Nephron (organoid): Measurements from ENCODE around the gene LONP2.
"Not testable (repeated sequence)": the region's sequence is repeated elsewhere in the genome, so short reads cannot be mapped to it uniquely, and the experiment has no call there.

Source experiments
- H3K27ac Mint-ChIP-seq, 3 experiments: 2 replicates each; pipeline ENCODE4 v1.8.0; 2020; ENCODE audit warnings: mixed read lengths in 3 of 3, mild to moderate bottlenecking in 2 of 3, moderate library complexity in 1 of 3
- H3K27me3 Mint-ChIP-seq: 2 replicates; pipeline ENCODE4 v1.8.0; 2021; ENCODE audit warnings: low read depth, mild to moderate bottlenecking, moderate library complexity, mixed read lengths
- H3K36me3 Mint-ChIP-seq: 2 replicates; pipeline ENCODE4 v1.8.0; 2020; ENCODE audit warnings: low read depth, mixed read lengths
- H3K4me1 Mint-ChIP-seq: 2 replicates; pipeline ENCODE4 v1.8.0; 2020; ENCODE audit warnings: mixed read lengths
- H3K4me3 Mint-ChIP-seq, 3 experiments: 2 replicates each; pipeline ENCODE4 v1.8.0; 2020; ENCODE audit warnings: mild to moderate bottlenecking in 3 of 3, mixed read lengths in 3 of 3, moderate library complexity in 2 of 3
- H3K9me3 Mint-ChIP-seq: 2 replicates; pipeline ENCODE4 v1.8.0; 2020; ENCODE audit warnings: mixed read lengths
- CTCF ChIP-seq, 3 experiments: fragments of 200-600 bp; sonication (generic); IDR thresholded peaks; one replicate each; pipeline ENCODE4 v1.5.0; 2021; ENCODE audit warnings: antibody characterized with exemption in 3 of 3; ENCODE audit not compliant: unreplicated experiment in 3 of 3

LONP2 gene

GRCh38 chr16:48393485-48394354 is 149.6 kb downstream of the LONP2 start:
- Mint-ChIP-seq H3K27ac (no peak overlapping the region), H3K27me3 (no peaks in the 10 kb centered on the region), H3K9me3 (no peaks in the 10 kb centered on the region), H3K4me3 (no peak overlapping the region), H3K36me3 (no peaks in the 10 kb centered on the region), H3K4me1 (peaks cover 11% of the 10 kb centered on the region)
- no peak for TF ChIP-seq CTCF (IDR thresholded peaks at IDR 0.05; ENCODE audit: unreplicated experiment in 3 of 3)

GRCh38 chr16:48394355-48394703 is 150.2 kb downstream of the LONP2 start:
- H3K27me3 Mint-ChIP-seq: no peaks in the 10 kb centered on the region
- no peak for TF ChIP-seq CTCF (IDR thresholded peaks at IDR 0.05; ENCODE audit: unreplicated experiment in 3 of 3)

GRCh38 chr16:48395375-48395774 is 151.3 kb downstream of the LONP2 start:
- no peaks in the 10 kb centered on the region for H3K9me3 Mint-ChIP-seq
- H3K27me3 Mint-ChIP-seq: no peaks in the 10 kb centered on the region
- peaks cover 11% of the 10 kb centered on the region for H3K4me1 Mint-ChIP-seq
- no peaks in the 10 kb centered on the region for H3K36me3 Mint-ChIP-seq
- H3K4me3 Mint-ChIP-seq: no peak overlapping the region
- no peak overlapping the region for H3K27ac Mint-ChIP-seq
- TF ChIP-seq CTCF (IDR thresholded peaks at IDR 0.05; ENCODE audit: unreplicated experiment in 3 of 3): no peak

More at GRCh38 chr16:48394355-48394703, 150.2 kb downstream of the LONP2 start:
- Mint-ChIP-seq H3K9me3 (no peaks in the 10 kb centered on the region), H3K27ac (no peak overlapping the region), H3K36me3 (no peaks in the 10 kb centered on the region), H3K4me3 (no peak overlapping the region), H3K4me1 (peaks cover 11% of the 10 kb centered on the region)

GRCh38 chr16:48402547-48402946 is 158.4 kb downstream of the LONP2 start:
- H3K36me3 Mint-ChIP-seq, H3K4me1 Mint-ChIP-seq, H3K27me3 Mint-ChIP-seq, H3K27ac Mint-ChIP-seq, H3K9me3 Mint-ChIP-seq, H3K4me3 Mint-ChIP-seq: not testable (repeated sequence)

- peaks cover 10% of the 10 kb centered on the region for H3K4me1 Mint-ChIP-seq
- H3K27ac Mint-ChIP-seq: no peak overlapping the region
- H3K4me3 Mint-ChIP-seq: no peak overlapping the region
- peaks cover 5% of the 10 kb centered on the region for H3K27me3 Mint-ChIP-seq
- no peaks in the 10 kb centered on the region for H3K9me3 Mint-ChIP-seq
- no peak for TF ChIP-seq CTCF (IDR thresholded peaks at IDR 0.05; ENCODE audit: unreplicated experiment in 3 of 3)
- H3K36me3 Mint-ChIP-seq: no peaks in the 10 kb centered on the region
Measured at GRCh38 chr16:48405153-48405552, 161.1 kb downstream of the LONP2 start.

- H3K4me1 Mint-ChIP-seq: peaks cover 14% of the 10 kb centered on the region
- no peaks in the 10 kb centered on the region for H3K9me3 Mint-ChIP-seq
- no peaks in the 10 kb centered on the region for H3K36me3 Mint-ChIP-seq
- no peak for TF ChIP-seq CTCF (IDR thresholded peaks at IDR 0.05; ENCODE audit: unreplicated experiment in 3 of 3)
- no peak overlapping the region for H3K27ac Mint-ChIP-seq
- no peak overlapping the region for H3K4me3 Mint-ChIP-seq
- H3K27me3 Mint-ChIP-seq: peaks cover 9% of the 10 kb centered on the region
Measured at GRCh38 chr16:48405907-48406306, 161.8 kb downstream of the LONP2 start.
